Endothelial cell of umbilical vein (primary cell): Measurements from ENCODE around the gene ARTN. TPM values are rescaled to one million over a fixed set of nuclear protein-coding genes. Genes with fewer than 3 reads are reported as not detected.

Source experiments
- BruUV-seq: library from RNA; stranded (reverse); fragments of 400-500 nt; replicated peaks from 2 replicates; lab custom pipeline; 2021; lab: Mats Ljungman, UMichigan
- CTCF ChIA-PET: fragments of 300-600, 350-600 bp; sonication (Branson Sonifier 250); formaldehyde crosslinking; loops from one replicate; lab custom pipeline; 2021; ENCODE audit warnings: antibody characterized with exemption, inconsistent platforms; lab: Charles Lee
- POLR2A ChIA-PET: fragments of 300-600, 350-600 bp; sonication (Branson Sonifier 250); formaldehyde crosslinking; loops from one replicate; lab custom pipeline; 2021; ENCODE audit warnings: antibody characterized with exemption, inconsistent platforms; lab: Charles Lee
- DNase-seq: peaks from one replicate; pipeline ENCODE4 v3.0.0-alpha.2; 2011; ENCODE audit warnings: low read depth, low spot score
- FAIRE-seq: peaks from 2 replicates; lab custom pipeline; 2011; peaks lifted over from hg19 to GRCh38; lab: Jason Lieb, UNC
- H2AFZ ChIP-seq: 2 replicates; pipeline ENCODE4 v1.6.0; 2012; ENCODE audit warnings: low read depth, low read length, control low read depth, inconsistent platforms
- H3K27ac ChIP-seq: 2 replicates; pipeline ENCODE4 v1.5.1; 2011; ENCODE audit warnings: low read depth, mild to moderate bottlenecking, control low read depth, low read length, moderate library complexity; ENCODE audit not compliant: insufficient read depth
- H3K27me3 ChIP-seq, 2 experiments: 2 replicates each; pipeline versions ENCODE4 v1.6.0 to v1.6.1; 2011; ENCODE audit warnings: low read length in 2 of 2, mixed read lengths in 1 of 2; ENCODE audit not compliant: control insufficient read depth in 2 of 2, insufficient read depth in 2 of 2
- H3K36me3 ChIP-seq, 2 experiments: 2 replicates in 1 of 2; 3 replicates in 1 of 2; pipeline ENCODE4 v1.5.1; 2011; ENCODE audit warnings: low read length in 2 of 2, mild to moderate bottlenecking in 1 of 2, moderate library complexity in 1 of 2; ENCODE audit not compliant: control insufficient read depth in 2 of 2, insufficient read depth in 2 of 2; ENCODE audit errors: extremely low read depth in 1 of 2
- H3K4me1 ChIP-seq: 3 replicates; pipeline ENCODE4 v1.5.1; 2011; ENCODE audit warnings: mild to moderate bottlenecking, low read length; ENCODE audit not compliant: control insufficient read depth, insufficient read depth; ENCODE audit errors: extremely low read depth
- H3K4me2 ChIP-seq: 2 replicates; pipeline ENCODE4 v1.6.1; 2011; ENCODE audit warnings: low read length, control low read depth, mixed read lengths; ENCODE audit not compliant: insufficient read depth
- H3K4me3 ChIP-seq, 3 experiments: fragments of 200-600 bp in 1 of 3; sonication (generic), shearing (Covaris generic) in 1 of 3; replicated peaks in 1 of 3; 2 replicates each; pipeline ENCODE4 v1.5.1; 2011 to 2016; ENCODE audit warnings: control low read depth in 3 of 3, low read length in 3 of 3, mild to moderate bottlenecking in 2 of 3, inconsistent platforms in 1 of 3, low read depth in 1 of 3, moderate library complexity in 1 of 3; ENCODE audit not compliant: insufficient read depth in 1 of 3
- H3K79me2 ChIP-seq: 2 replicates; pipeline ENCODE4 v1.6.0; 2012; ENCODE audit warnings: low read length, inconsistent platforms; ENCODE audit not compliant: control insufficient read depth, insufficient read depth
- H3K9ac ChIP-seq: replicated peaks from 2 replicates; pipeline ENCODE3; 2011; ENCODE audit warnings: low read length, control low read depth; ENCODE audit not compliant: insufficient read depth; ENCODE audit errors: extremely low read depth
- H3K9me1 ChIP-seq: replicated peaks from 3 replicates; pipeline ENCODE4 v1.6.0; 2011; ENCODE audit warnings: mild to moderate bottlenecking, low read length; ENCODE audit not compliant: control insufficient read depth, insufficient read depth; ENCODE audit errors: extremely low read depth
- H3K9me3 ChIP-seq: replicated peaks from 2 replicates; pipeline ENCODE4 v1.5.1; 2012; ENCODE audit warnings: low read length, inconsistent platforms; ENCODE audit not compliant: control insufficient read depth, insufficient read depth
- H4K20me1 ChIP-seq: replicated peaks from 2 replicates; pipeline ENCODE3; 2011; ENCODE audit warnings: mild to moderate bottlenecking, low read length; ENCODE audit not compliant: control insufficient read depth, insufficient read depth; ENCODE audit errors: extremely low read depth
- EZH2 ChIP-seq: IDR thresholded peaks from 2 replicates; pipeline ENCODE4 v1.6.1; 2012; ENCODE audit warnings: borderline replicate concordance, low read depth, mild to moderate bottlenecking, moderate library complexity, low read length, inconsistent platforms; ENCODE audit not compliant: severe bottlenecking
- FOS ChIP-seq: IDR thresholded peaks from 2 replicates; pipeline ENCODE4 v1.6.1; 2011; ENCODE audit warnings: mild to moderate bottlenecking, low read length, moderate library complexity, borderline replicate concordance; ENCODE audit not compliant: insufficient read depth
- GATA2 ChIP-seq: IDR thresholded peaks from 2 replicates; pipeline ENCODE4 v1.7.0; 2011; ENCODE audit warnings: low read depth, mild to moderate bottlenecking, moderate library complexity, mixed read lengths, low read length; ENCODE audit not compliant: insufficient read length, insufficient read depth
- JUN ChIP-seq: IDR thresholded peaks from 2 replicates; pipeline ENCODE4 v1.6.1; 2011; ENCODE audit warnings: borderline replicate concordance, low read depth; ENCODE audit not compliant: insufficient read length, insufficient read depth
- MYC ChIP-seq: IDR thresholded peaks from one replicate; pipeline ENCODE4 v1.6.1; 2011; ENCODE audit warnings: mild to moderate bottlenecking, low read depth, low read length
- POLR2A ChIP-seq: IDR thresholded peaks from 2 replicates; pipeline ENCODE4 v1.6.1; 2012; ENCODE audit warnings: low read depth, mild to moderate bottlenecking, control low read depth, low read length
- POLR2AphosphoS5 ChIP-seq: IDR thresholded peaks from 2 replicates; pipeline ENCODE4 v1.6.1; 2012; ENCODE audit warnings: low read depth, mild to moderate bottlenecking, control low read depth, low read length, moderate library complexity; ENCODE audit not compliant: insufficient read depth
- dilution Hi-C: fragments of 300-500 bp; cut with MboI; formaldehyde crosslinking; loops from one replicate; pipeline ENCODE4 v1.15.0; 2019; ENCODE audit warnings: low sequenced_read_pairs; ENCODE audit not compliant: extremely low pct_ligation_motif_present
- intact Hi-C: fragments of 100-400 bp; cut with micrococcal nuclease; formaldehyde crosslinking; loops from one replicate; pipeline ENCODE4 v1.10.0; 2022
- polyA plus RNA-seq, 4 experiments: library from polyadenylated mRNA; depleted of rRNA in 3 of 4; stranded (reverse) in 3 of 4; unstranded in 1 of 4; fragments of >200 nt; gene quantifications; 2 replicates each; pipeline versions ENCODE4 v1.2.1 to v1.2.3, GENCODE V29; 2011 to 2012; ENCODE audit warnings: missing spikeins in 1 of 4
- total RNA-seq: library from RNA; stranded (reverse); gene quantifications from 2 replicates; pipeline ENCODE4 v1.2.3, GENCODE V29; 2021
- TF ChIP-seq, protein P1 (sequence below), 2 donors: IDR thresholded peaks; 1 replicate in 1 of 2; 2 replicates in 1 of 2; pipeline ENCODE4 v1.5.1; 2011; ENCODE audit warnings: low read length in 2 of 2, mild to moderate bottlenecking in 2 of 2, moderate library complexity in 2 of 2, control low read depth in 1 of 2, inconsistent platforms in 1 of 2, low read depth in 1 of 2; ENCODE audit not compliant: insufficient read depth in 1 of 2; ENCODE audit errors: extremely low read depth in 1 of 2
- TF ChIP-seq, protein P2 (sequence below): IDR thresholded peaks from 2 replicates; pipeline ENCODE4 v1.6.1; 2011; ENCODE audit not compliant: insufficient read depth, insufficient read length

The ARTN gene
- total and polyA plus RNA-seq, 2 donors (not counting 3 experiments of a cell fraction or from before 2014, with no cell fraction given) = 0.11 to 0.18 TPM

DNA sequence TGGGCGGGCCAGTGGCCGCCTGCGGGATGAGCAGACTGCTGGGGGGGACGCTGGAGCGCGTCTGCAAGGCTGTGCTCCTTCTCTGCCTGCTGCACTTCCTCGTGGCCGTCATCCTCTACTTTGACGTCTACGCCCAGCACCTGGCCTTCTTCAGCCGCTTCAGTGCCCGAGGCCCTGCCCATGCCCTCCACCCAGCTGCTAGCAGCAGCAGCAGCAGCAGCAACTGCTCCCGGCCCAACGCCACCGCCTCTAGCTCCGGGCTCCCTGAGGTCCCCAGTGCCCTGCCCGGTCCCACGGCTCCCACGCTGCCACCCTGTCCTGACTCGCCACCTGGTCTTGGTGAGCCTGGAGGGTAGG, 47.5 kb downstream of the ARTN start:
- Histone ChIP-seq H3K79me2 (peaks cover 34% of the 10 kb centered on the region), H3K27me3 (no peaks in the 10 kb centered on the region), H3K9me3 (no peaks in the 10 kb centered on the region), H3K36me3 (peaks cover 0 to 19% of the 10 kb centered on the region in 2 experiments), H4K20me1 (no peaks in the 10 kb centered on the region), H3K4me1 (peaks cover 21% of the 10 kb centered on the region), H3K4me3 (no peak overlapping the region), H3K4me2 (no peak overlapping the region), H3K9ac (no peak overlapping the region), H2AFZ (no peak overlapping the region), H3K9me1 (no peaks in the 10 kb centered on the region), H3K27ac (no peak overlapping the region)
- FAIRE-seq (no peak), DNase-seq (no peak)
- no TSS peak for BruUV-seq
- dilution Hi-C loops = no loop called here
- CTCF ChIA-PET = no interaction called here
- intact Hi-C loops = no loop called here
- POLR2A ChIA-PET = no interaction called here
- TF ChIP-seq, protein P1, sequence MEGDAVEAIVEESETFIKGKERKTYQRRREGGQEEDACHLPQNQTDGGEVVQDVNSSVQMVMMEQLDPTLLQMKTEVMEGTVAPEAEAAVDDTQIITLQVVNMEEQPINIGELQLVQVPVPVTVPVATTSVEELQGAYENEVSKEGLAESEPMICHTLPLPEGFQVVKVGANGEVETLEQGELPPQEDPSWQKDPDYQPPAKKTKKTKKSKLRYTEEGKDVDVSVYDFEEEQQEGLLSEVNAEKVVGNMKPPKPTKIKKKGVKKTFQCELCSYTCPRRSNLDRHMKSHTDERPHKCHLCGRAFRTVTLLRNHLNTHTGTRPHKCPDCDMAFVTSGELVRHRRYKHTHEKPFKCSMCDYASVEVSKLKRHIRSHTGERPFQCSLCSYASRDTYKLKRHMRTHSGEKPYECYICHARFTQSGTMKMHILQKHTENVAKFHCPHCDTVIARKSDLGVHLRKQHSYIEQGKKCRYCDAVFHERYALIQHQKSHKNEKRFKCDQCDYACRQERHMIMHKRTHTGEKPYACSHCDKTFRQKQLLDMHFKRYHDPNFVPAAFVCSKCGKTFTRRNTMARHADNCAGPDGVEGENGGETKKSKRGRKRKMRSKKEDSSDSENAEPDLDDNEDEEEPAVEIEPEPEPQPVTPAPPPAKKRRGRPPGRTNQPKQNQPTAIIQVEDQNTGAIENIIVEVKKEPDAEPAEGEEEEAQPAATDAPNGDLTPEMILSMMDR (IDR thresholded peaks at IDR 0.05; ENCODE audit: extremely low read depth in 1 of 2, insufficient read depth in 1 of 2, low read depth in 1 of 2, low read length in 2 of 2) = no peak
- TF ChIP-seq EZH2 = no peak
- no peak for TF ChIP-seq GATA2
- no peak for TF ChIP-seq POLR2AphosphoS5
- TF ChIP-seq JUN = no peak
- TF ChIP-seq MYC = no peak
- TF ChIP-seq, protein P2, sequence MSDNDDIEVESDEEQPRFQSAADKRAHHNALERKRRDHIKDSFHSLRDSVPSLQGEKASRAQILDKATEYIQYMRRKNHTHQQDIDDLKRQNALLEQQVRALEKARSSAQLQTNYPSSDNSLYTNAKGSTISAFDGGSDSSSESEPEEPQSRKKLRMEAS = no peak
- no peak for TF ChIP-seq POLR2A
- no peak for TF ChIP-seq FOS
